ENCODE results near the gene TMEM260.

The TMEM260 gene

GRCh38 chr14:56579345-56580220 lies at the start of gene TMEM260:
Gene TMEM260, plus strand, starts transcription at chr14:56579798. Its CDS starts 117 bp downstream, at chr14:56579915.
- peak; percentile 89 for DNase-seq

GRCh38 chr14:56532546-56532945 lies 47.1 kb upstream of the TMEM260 start:
- no peak for DNase-seq

DNA sequence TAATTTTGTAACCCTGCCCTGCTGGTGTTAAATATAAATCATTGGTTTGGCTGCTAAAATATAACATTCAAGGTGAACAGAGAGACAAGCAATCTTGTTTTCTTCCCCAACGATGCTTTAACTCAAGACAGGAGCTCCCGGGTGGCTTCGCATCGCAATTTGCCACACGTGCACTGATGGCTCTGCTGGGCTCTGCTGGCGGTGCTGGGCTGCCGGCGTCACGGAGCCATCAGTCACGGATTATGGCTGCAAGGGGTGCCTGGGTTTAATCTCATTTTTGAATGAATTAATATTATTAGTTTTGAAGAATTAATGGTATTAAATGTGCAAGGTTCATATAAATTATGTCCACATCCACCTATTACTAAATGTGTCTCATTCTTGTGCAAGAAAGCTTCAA lies 44.9 kb upstream of the TMEM260 start:
- no peak for DNase-seq

DNA sequence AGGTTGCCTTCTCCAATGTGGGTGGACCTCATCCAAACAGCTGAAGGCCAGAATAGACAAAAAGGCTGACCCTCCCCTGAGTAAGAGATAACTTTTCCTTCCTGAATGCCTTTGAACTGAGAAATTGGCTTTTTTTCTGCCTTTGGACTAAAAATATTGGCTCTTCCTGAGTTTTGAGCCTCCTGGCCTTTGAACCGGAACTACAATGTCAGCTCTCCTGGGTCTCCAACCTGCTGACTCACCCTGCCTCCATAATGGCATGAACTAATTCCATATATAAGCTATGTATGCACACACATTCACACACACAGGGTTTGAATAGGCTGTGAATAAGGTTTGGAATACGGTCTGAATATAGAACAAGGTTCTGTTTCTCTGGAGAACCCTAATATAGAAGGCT lies 39.7 kb upstream of the TMEM260 start:
- DNase-seq, result no peak

DNA sequence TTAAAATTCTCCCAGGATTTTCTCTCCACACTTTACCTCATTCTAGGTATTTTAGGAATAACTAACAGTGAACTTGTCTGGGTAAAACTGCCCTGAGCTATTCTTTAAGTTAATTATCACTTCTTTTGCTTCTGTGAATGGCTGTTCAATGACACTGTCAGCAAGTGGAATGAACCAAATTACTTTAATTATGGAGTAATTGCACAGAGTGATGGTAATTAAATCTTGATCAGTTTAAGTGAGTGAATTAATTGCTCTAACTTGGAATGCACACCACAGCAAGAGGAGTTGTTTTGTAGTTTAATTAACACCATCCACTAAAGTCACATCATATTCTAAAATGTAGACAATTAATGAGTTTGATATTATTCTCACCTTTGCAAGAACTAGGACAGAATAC lies 36.2 kb upstream of the TMEM260 start:
- DNase-seq, result no peak

DNA sequence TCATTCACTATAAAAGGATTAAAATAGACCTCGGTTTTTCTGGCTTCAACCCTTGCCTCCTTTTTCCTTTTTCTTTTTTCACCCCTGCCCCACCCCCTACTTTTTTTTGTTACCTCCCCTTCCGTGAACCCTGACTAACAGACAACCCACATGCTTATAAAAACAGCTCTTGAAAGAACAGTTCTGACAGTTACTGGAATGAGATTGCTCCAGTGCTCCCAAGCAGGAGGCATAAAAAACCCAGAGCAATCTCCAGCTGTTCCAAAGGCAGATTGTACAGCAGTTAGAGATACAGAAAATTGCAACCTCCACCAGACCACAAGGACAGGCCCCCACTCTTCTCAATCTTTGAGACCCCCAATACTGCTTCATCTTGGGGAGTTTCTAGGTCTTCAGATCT lies 29.9 kb upstream of the TMEM260 start:
- no peak for DNase-seq

DNA sequence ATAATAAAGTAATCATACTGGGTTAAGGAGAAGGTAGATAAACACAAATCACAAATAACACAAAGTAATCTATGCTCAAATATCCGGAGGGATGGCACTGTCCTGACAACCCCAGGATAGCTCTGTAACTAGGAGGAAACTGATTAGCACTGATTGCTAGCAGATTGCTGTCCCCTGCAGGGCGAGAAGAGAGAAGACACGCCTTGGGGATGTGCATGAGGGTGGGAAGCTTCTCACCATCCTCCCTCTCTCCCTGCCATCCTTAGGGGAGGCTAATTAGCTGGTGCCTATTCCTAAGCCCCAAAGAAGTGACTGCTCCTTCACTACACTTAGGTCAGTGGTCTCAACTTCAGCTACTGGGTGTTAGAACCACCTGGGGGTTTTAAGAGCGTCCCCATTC lies 27.0 kb upstream of the TMEM260 start:
- DNase-seq, result no peak

DNA sequence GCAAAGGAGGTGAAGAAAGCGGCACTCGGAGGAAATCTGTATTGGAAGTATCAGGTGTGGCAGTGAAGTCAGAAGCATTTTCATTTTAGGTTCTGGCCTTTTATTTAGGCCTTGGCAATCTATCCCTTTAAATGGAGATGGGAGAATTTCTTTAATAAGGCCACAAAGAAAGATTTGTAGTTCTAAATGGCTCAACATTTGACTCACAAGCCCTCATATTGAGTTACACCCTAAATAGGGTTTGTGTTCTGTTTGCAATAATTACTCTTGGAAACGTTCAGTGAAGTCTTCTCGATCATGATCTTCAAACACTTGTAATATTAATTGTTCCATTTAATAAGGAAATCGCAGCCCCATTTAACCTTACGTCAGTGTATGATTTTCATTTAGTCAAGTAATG lies 25.3 kb upstream of the TMEM260 start:
- no peak for DNase-seq

GRCh38 chr14:56555921-56556570 lies 23.6 kb upstream of the TMEM260 start:
- no peak for DNase-seq

DNA sequence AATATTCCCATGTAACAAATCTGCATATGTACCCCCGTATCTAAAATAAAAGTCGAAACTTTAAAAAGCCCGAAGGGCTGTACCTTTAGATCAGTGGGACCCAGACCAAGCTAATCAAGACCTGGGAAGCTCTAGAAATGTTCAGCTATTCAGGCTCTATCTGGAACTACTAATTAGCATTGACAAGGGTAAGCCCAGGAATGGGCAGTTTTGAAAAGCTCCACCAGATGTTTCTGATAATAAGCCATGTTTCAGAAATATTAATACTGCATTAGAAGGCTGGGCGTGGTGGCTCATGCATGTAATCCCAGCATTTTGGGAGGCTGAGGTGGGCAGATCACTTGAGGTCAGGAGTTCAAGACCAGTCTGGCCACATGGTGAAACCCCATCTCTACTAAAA lies 20.4 kb upstream of the TMEM260 start:
- DNase-seq, result no peak

DNA sequence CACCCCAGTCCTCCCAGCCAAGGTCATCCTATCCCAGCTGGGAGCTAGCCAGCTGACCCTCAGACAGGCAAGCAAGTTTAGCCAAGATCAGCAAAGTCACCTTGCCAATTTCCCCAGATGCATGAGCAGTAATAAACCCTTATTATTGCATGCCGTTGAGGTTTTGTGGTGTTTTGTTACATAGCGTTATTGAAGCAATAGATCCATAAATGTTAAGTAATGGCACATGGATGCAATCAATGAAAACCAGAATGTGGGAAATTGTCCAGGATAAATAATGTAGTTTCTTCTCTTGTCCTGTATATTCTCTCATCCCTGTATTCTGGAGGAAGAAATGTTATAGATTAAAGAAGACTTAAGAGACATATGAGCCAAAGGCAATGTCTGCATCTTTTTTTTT lies 18.0 kb upstream of the TMEM260 start:
- DNase-seq, result no peak

DNA sequence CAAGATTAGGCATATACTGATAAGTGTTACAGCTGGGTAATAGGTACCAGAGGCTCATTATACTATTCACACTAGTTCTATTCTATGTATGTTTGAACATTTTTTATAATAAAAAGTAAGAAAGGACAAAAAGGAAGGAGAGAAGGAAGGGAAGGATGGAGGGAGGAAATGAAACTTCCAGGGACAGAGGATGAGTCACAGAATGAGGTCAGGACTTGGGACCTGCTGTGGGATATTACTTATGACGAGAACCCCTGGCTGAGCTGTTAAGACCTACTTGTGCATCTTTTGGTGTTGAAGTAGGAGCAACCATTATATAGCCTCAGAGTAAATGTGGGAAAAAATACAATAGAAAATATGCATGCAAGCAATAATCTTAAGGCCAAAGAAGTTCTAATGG lies 16.7 kb upstream of the TMEM260 start:
- DNase-seq, result no peak

- DNase-seq, result no peak
Measured at GRCh38 chr14:56569174-56569573, 10.4 kb upstream of the TMEM260 start.

DNA sequence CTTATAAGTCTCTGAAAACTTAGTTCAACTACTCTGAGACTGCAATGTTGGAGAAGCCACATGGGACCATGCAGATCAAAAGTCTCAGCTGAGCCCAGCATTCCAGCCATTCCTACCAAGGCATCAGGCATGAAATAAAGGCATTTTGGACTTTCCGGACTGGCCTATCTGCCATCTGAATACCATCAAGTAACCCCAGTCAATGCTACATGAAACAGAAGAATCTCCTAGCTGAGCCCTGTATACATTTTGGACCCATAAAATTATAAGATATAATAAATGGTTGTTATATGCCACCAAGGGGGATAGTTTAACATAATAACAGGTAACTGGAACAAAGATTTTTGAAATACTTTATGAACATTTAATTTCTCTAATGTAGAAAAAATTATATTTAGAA lies 9.3 kb upstream of the TMEM260 start:
- DNase-seq, result no peak

- no peak for DNase-seq
Measured at GRCh38 chr14:56580221-56580711, 668 bp downstream of the TMEM260 start.

GRCh38 chr14:56581041-56581727 lies 1.6 kb downstream of the TMEM260 start:
- DNase-seq, result no peak

DNA sequence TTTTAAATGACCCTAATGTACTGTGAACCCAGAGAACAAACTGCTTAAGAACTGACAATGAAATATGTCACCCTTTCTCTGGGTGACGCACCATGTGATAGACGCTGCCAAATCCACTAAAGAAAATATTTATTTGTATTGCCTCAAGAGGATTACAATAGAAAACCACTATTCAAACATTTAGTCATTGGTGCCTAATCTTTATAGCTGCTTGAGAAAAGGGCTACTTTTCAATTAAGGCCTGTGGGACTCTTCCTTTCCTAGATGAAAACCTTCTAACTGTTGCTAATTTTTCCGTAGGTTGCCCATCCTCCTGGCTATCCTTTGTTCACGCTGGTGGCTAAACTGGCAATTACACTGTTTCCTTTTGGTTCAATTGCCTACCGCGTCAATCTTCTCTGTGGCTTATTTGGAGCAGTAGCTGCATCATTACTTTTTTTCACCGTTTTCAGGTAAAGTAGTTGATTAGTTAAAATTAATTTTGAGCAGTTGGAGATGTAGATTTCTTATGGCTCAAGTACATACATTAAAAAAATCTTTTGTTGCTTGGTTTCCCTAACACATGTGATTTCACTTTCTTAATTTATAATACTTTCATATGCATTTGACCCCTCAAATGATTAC lies 6.0 kb downstream of the TMEM260 start:
- DNase-seq, result no peak

GRCh38 chr14:56587701-56588100 lies 8.1 kb downstream of the TMEM260 start:
- DNase-seq, result no peak

DNA sequence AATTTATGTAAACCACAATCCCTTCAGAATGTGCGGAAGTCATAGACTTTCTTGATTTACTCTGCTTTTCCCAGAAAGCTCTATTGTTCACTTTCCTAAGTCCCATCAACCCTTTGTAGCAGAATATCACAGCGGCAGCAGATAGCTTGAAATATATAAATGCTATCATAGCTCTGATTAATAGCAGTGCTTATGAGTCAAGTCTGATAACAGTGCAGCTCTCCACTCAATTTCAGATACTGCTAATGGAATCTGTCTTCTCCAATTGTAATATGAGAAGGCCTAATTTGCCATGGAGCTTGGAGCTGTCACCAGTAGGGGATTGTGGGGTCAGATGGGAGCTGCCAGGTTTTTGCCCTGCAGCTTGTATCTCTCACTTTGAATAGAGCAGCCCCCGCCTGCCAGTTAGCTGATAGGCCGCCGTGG lies 10.9 kb downstream of the TMEM260 start:
- DNase-seq, result no peak

DNA sequence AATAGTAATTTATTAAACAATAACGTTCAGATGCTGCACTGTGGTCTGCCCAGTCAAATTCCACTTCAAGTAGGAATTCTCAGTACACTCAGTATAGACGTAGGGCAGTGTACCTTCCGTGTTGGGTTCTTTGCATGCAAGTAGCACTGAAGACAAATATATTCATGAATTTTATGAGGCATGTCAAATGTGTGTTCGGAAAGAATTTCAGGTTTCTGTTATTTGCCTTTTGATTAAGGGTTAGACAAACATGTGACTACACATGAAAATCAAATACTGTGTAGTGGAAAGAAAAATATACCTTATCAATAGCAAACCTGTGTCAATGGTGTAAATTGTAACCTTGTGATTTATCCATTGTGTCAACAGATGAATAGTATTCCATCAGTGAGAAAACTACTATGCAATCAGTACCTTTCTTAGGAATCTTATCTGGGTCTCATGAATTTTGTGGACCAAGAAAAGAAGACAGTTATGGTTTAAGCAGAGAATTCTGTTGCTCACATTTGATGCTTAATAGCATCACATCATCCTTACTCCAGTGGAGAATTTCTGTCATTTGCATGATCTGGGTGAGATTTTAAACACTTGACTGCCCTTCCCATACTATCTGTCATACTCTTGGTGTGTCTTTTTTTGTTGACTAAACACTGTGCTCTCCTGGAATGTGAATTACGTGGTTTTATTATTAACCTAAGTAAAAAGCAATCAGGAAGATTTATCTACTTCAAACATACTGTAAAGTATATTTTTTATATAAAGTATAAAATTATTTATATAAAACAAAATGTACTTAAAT lies 13.3 kb downstream of the TMEM260 start:
- DNase-seq, result no peak

DNA sequence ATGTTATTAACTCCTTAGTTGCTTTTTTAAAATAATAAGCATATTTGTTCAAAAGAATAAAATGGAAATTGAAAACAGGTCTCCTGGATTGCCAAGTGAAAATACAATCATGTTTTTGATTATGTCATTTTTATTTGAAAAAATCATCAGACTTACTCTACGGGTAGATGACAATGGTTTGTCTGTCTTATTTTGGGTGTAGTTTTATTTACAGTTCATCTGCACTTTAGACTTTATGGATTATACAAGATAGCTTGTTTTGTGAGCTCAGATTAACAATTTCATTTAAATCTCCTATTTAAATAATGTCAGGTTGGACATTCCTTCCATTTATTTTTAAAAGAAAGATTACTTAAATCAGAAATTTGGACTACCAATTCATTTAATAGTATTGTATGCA lies 14.8 kb downstream of the TMEM260 start:
- DNase-seq, result no peak

DNA sequence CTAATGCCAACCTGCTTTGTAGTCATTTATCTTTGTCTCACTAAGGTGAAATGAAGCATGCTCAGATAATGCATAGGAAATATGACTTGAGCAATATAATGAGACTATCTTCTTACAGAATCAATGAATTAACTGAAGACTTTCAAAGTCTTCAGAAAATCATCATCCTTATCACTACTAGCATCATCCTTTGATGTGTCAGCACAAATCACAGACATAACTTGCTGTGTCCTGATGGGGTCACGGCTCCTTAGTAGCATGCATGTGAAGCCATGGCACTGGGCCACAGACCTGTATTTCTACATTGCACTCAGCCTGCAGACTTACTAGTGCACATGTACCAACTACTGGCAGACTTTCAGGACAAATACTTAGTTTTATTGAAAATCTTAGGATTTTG lies 18.9 kb downstream of the TMEM260 start:
- DNase-seq, result no peak
